K562 treated with DMSO at 1 percent for 48 hours (cell line): ENCODE results near the gene FAHD2A. TPM values are rescaled to one million over a fixed set of nuclear protein-coding genes. Genes with fewer than 3 reads are reported as not detected.

Experiments
- total RNA-seq: library from RNA; unstranded; fragments of 300-600 nt; gene quantifications from 2 replicates; pipeline ENCODE4 v1.2.3, GENCODE V29; 2022; ENCODE audit warnings: low replicate concordance; ENCODE audit errors: extremely low read depth

Gene FAHD2A, protein sequence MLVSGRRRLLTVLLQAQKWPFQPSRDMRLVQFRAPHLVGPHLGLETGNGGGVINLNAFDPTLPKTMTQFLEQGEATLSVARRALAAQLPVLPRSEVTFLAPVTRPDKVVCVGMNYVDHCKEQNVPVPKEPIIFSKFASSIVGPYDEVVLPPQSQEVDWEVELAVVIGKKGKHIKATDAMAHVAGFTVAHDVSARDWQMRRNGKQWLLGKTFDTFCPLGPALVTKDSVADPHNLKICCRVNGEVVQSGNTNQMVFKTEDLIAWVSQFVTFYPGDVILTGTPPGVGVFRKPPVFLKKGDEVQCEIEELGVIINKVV
- not detected in 2 replicates for total RNA-seq

DNA sequence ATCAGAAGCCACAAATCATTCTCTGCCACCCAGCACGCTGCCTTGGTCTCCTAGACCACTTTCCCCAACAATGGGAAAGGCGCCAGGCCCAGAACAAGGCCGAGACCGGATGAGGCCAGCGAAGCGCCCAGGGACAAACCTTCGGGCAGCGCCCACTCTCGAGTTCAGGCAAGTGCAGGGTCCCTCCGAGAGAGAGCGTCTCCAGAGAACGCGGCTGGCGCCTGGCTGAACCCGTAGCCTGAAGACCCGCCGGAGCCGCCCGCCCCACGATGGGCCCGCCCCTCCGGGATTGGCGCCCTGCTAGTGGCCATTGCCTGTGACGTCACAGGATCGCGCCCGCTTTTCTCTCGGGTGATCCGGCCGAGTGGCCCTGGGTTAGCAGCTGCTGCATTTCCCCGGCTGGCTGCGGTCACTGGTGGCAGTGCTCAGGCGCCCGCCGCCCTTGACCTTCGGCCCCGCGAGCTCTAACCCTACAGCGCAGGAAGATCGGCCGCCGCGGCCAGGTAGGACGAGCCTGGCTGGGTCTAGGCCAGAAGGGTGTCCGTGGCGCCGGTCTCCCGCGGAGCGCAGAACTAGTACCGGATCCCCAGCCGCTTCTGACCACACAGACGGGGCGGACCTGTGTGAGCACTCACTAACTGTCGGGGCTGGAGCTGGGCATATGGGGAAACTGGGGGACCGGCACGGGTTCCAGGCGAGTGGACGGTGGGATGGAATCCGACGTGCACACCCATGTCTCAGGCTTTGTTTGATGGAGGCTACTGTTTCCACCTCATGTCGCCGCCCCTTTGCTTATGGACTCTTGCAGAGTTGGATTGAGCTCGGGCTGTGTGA lies at the start of gene FAHD2A:
Gene FAHD2A (plus strand): TSS at position 339 of the 834 bp plus-strand sequence. CDS start 2,851 bp downstream, outside the sequence.

Other genes with a start within 250 kb of the FAHD2A start
- not detected in 2 replicates for gene ZNF514, start 242.9 kb upstream of the FAHD2A start, total RNA-seq
- gene ZNF2, start 236.9 kb upstream of the FAHD2A start, total RNA-seq, result not detected in 2 replicates
- not detected in 2 replicates for gene ZNF892, start 195.2 kb upstream of the FAHD2A start, total RNA-seq
- gene PROM2, start 128.3 kb upstream of the FAHD2A start, total RNA-seq, result not detected in 2 replicates
- not detected in 2 replicates for gene KCNIP3, start 105.4 kb upstream of the FAHD2A start, total RNA-seq
- not detected in 2 replicates for gene TRIM43B, start 82.0 kb downstream of the FAHD2A start, total RNA-seq
- not detected in 2 replicates for gene TRIM43, start 189.3 kb downstream of the FAHD2A start, total RNA-seq